H9 (cell line): ENCODE data around the gene PPP1R7. TPM values are rescaled to one million over a fixed set of nuclear protein-coding genes. Genes with fewer than 3 reads are reported as not detected.

Experiments used
- DNase-seq: peaks from one replicate; pipeline ENCODE4 v3.0.0-alpha.2; 2017
- H2AFZ ChIP-seq: one replicate; pipeline ENCODE4 v1.6.1; 2013; ENCODE audit warnings: mild to moderate bottlenecking, low read length, control low read depth, moderate library complexity
- H2AK5ac ChIP-seq: 2 replicates; pipeline ENCODE4 v1.6.1; 2013; ENCODE audit warnings: low read length, control low read depth, mixed read lengths; ENCODE audit not compliant: insufficient read length
- H2BK120ac ChIP-seq: one replicate; pipeline ENCODE4 v1.6.1; 2013; ENCODE audit warnings: low read depth, mild to moderate bottlenecking, low read length, control low read depth, inconsistent platforms; ENCODE audit not compliant: poor library complexity, severe bottlenecking
- H2BK12ac ChIP-seq: 2 replicates; pipeline ENCODE4 v1.6.1; 2013; ENCODE audit warnings: low read length, control low read depth, mixed read lengths, low read depth; ENCODE audit not compliant: insufficient read length
- H2BK15ac ChIP-seq: 2 replicates; pipeline ENCODE4 v1.6.1; 2013; ENCODE audit warnings: low read depth, low read length, control low read depth
- H2BK20ac ChIP-seq: one replicate; pipeline ENCODE4 v1.6.1; 2013; ENCODE audit warnings: low read depth, mild to moderate bottlenecking, low read length, control low read depth, inconsistent platforms; ENCODE audit not compliant: poor library complexity, severe bottlenecking
- H2BK5ac ChIP-seq: 2 replicates; pipeline ENCODE4 v1.6.1; 2013; ENCODE audit warnings: low read length, control low read depth, mixed read lengths; ENCODE audit not compliant: insufficient read length
- H3K14ac ChIP-seq: 2 replicates; pipeline ENCODE4 v1.6.1; 2013; ENCODE audit warnings: low read length, control low read depth; ENCODE audit not compliant: insufficient read depth
- H3K18ac ChIP-seq: 2 replicates; pipeline ENCODE4 v1.6.1; 2013; ENCODE audit warnings: low read depth, mild to moderate bottlenecking, mixed read lengths, low read length, control low read depth; ENCODE audit not compliant: insufficient read length
- H3K23ac ChIP-seq: 2 replicates; pipeline ENCODE4 v1.6.1; 2013; ENCODE audit warnings: low read length, control low read depth, mixed read lengths, low read depth; ENCODE audit not compliant: insufficient read length
- H3K23me2 ChIP-seq: 2 replicates; pipeline ENCODE4 v1.6.1; 2013; ENCODE audit warnings: low read depth, mild to moderate bottlenecking, mixed read lengths, low read length, control low read depth; ENCODE audit not compliant: insufficient read length, poor library complexity, severe bottlenecking
- H3K27ac ChIP-seq: 2 replicates; pipeline ENCODE4 v1.5.1; 2013; ENCODE audit warnings: low read length, control low read depth, mixed read lengths, low read depth; ENCODE audit not compliant: insufficient read length
- H3K27me3 ChIP-seq: 2 replicates; pipeline ENCODE4 v1.6.1; 2013; ENCODE audit warnings: low read length, control low read depth, inconsistent platforms; ENCODE audit not compliant: insufficient read depth
- H3K4ac ChIP-seq: 2 replicates; pipeline ENCODE4 v1.6.1; 2013; ENCODE audit warnings: low read depth, mild to moderate bottlenecking, control low read depth, inconsistent platforms, low read length, moderate library complexity
- H3K4me1 ChIP-seq: 2 replicates; pipeline ENCODE4 v1.6.1; 2013; ENCODE audit warnings: low read length, control low read depth, inconsistent platforms; ENCODE audit not compliant: insufficient read depth
- H3K4me2 ChIP-seq: 2 replicates; pipeline ENCODE4 v1.6.1; 2013; ENCODE audit warnings: low read length, control low read depth, mixed read lengths; ENCODE audit not compliant: insufficient read length, insufficient read depth
- H3K56ac ChIP-seq: 2 replicates; pipeline ENCODE4 v1.6.1; 2013; ENCODE audit warnings: low read depth, mild to moderate bottlenecking, mixed read lengths, low read length, control low read depth; ENCODE audit not compliant: insufficient read length
- H3K79me1 ChIP-seq: 2 replicates; pipeline ENCODE4 v1.6.1; 2013; ENCODE audit warnings: low read depth, mild to moderate bottlenecking, moderate library complexity, low read length, control low read depth, inconsistent platforms; ENCODE audit not compliant: insufficient read depth, poor library complexity, severe bottlenecking
- H3K79me2 ChIP-seq: 2 replicates; pipeline ENCODE4 v1.6.1; 2013; ENCODE audit warnings: low read length, control low read depth, inconsistent platforms; ENCODE audit not compliant: insufficient read depth
- H3K9ac ChIP-seq: 2 replicates; pipeline ENCODE4 v1.6.1; 2013; ENCODE audit warnings: low read length, control low read depth, mixed read lengths; ENCODE audit not compliant: insufficient read length; ENCODE audit errors: extremely low read depth
- H3K9me3 ChIP-seq: one replicate; pipeline ENCODE4 v1.6.1; 2013; ENCODE audit warnings: low read depth, low read length, inconsistent platforms; ENCODE audit not compliant: control insufficient read depth
- H3T11ph ChIP-seq: one replicate; pipeline ENCODE4 v1.6.1; 2013; ENCODE audit warnings: mild to moderate bottlenecking, low read length, control low read depth, inconsistent platforms
- H4K20me1 ChIP-seq: one replicate; pipeline ENCODE4 v1.6.1; 2013; ENCODE audit not compliant: control insufficient read depth, insufficient read length, insufficient read depth
- H4K5ac ChIP-seq: 2 replicates; pipeline ENCODE4 v1.6.1; 2013; ENCODE audit warnings: low read depth, mild to moderate bottlenecking, mixed read lengths, low read length, control low read depth; ENCODE audit not compliant: insufficient read length
- H4K8ac ChIP-seq: replicated peaks from 2 replicates; pipeline ENCODE4 v1.6.1; 2013; ENCODE audit warnings: low read length, control low read depth, mixed read lengths, low read depth; ENCODE audit not compliant: insufficient read length
- H4K91ac ChIP-seq: 2 replicates; pipeline ENCODE4 v1.6.1; 2013; ENCODE audit warnings: low read depth, mild to moderate bottlenecking, moderate library complexity, mixed read lengths, low read length, control low read depth; ENCODE audit not compliant: insufficient read length
- H3K27ac Mint-ChIP-seq, 3 experiments: 2 replicates in 2 of 3; 3 replicates in 1 of 3; pipeline ENCODE4 v1.8.0; 2020 to 2021; ENCODE audit warnings: mixed read lengths in 3 of 3, mild to moderate bottlenecking in 1 of 3, moderate library complexity in 1 of 3
- H3K27me3 Mint-ChIP-seq: 2 replicates; pipeline ENCODE4 v1.8.0; 2021; ENCODE audit warnings: low read depth, mild to moderate bottlenecking, moderate library complexity, mixed read lengths
- H3K36me3 Mint-ChIP-seq, 3 experiments: 2 replicates in 2 of 3; 3 replicates in 1 of 3; pipeline ENCODE4 v1.8.0; 2020 to 2021; ENCODE audit warnings: low read depth in 3 of 3, mixed read lengths in 3 of 3; ENCODE audit not compliant: insufficient read depth in 1 of 3
- H3K4me1 Mint-ChIP-seq, 2 experiments: 2 replicates each; pipeline ENCODE4 v1.8.0; 2020; ENCODE audit warnings: mixed read lengths in 2 of 2
- H3K4me3 Mint-ChIP-seq, 2 experiments: 2 replicates in 1 of 2; 3 replicates in 1 of 2; pipeline ENCODE4 v1.8.0; 2020 to 2021; ENCODE audit warnings: mild to moderate bottlenecking in 2 of 2, mixed read lengths in 2 of 2, moderate library complexity in 1 of 2
- H3K9me3 Mint-ChIP-seq, 2 experiments: 2 replicates in 1 of 2; 3 replicates in 1 of 2; pipeline ENCODE4 v1.8.0; 2020; ENCODE audit warnings: mild to moderate bottlenecking in 2 of 2, mixed read lengths in 2 of 2, moderate library complexity in 1 of 2
- CTCF ChIP-seq: fragments of 200-600 bp; sonication (generic); conservative IDR thresholded peaks from 3 replicates; pipeline ENCODE4 v1.8.0; 2021; ENCODE audit warnings: antibody characterized with exemption, mild to moderate bottlenecking
- WGBS: extraction: QIAGEN DNeasy Blood & Tissue Kit; methylation state at CpG from one replicate; pipeline ENCODE4 v1.1.7; 2013; ENCODE audit warnings: missing lambda C conversion rate, low lambda C conversion rate, mixed read lengths; ENCODE audit not compliant: insufficient read length; ENCODE audit errors: extremely low coverage; 5-methylcytosine and 5-hydroxymethylcytosine counted together
- total RNA-seq: library from RNA; stranded (reverse); gene quantifications from 2 replicates; pipeline ENCODE4 v1.2.1, GENCODE V29; 2021

Gene PPP1R7
- total RNA-seq, 1 experiment from 2014 or later: 60.2 TPM

GRCh38 chr2:241150660-241151530 is 628 bp downstream of the PPP1R7 start:
- Histone ChIP-seq H3K4ac (no peak overlapping the region), H3K9ac (peak overlapping the region; percentile 40), H3K56ac (no peak overlapping the region), H4K20me1 (no peaks in the 10 kb centered on the region), H2AFZ (no peak overlapping the region), H3T11ph (no peak overlapping the region), H2BK12ac (no peak overlapping the region), H2BK20ac (no peak overlapping the region), H3K79me1 (no peaks in the 10 kb centered on the region), H3K9me3 (no peaks in the 10 kb centered on the region), H3K23ac (no peak overlapping the region), H3K27ac (no peak overlapping the region), H3K18ac (no peak overlapping the region), H4K8ac (no peak overlapping the region), H3K27me3 (no peaks in the 10 kb centered on the region), H3K23me2 (peaks cover 10% of the 10 kb centered on the region), H3K4me1 (peaks cover 12% of the 10 kb centered on the region; the same call in 1 of the 2 replicates), H4K91ac (no peak overlapping the region), H3K14ac (no peak overlapping the region), H2AK5ac (no peak overlapping the region), H2BK5ac (no peak overlapping the region), H3K79me2 (no peaks in the 10 kb centered on the region), H2BK120ac (no peak overlapping the region), H3K4me2 (peak overlapping the region; percentile 74), H4K5ac (no peak overlapping the region), H2BK15ac (no peak overlapping the region)
- H3K4me3 Mint-ChIP-seq: peak overlapping the region; percentile 87 to 95
- peaks cover 3% of the 10 kb centered on the region for H3K27me3 Mint-ChIP-seq
- DNase-seq: no peak
- H3K4me1 Mint-ChIP-seq: peaks cover 28 to 30% of the 10 kb centered on the region in 2 experiments
- WGBS: no CpG with 5 or more reads among the region's 37 CpGs
- no peaks in the 10 kb centered on the region; a peak in 1 of 5 replicates for H3K9me3 Mint-ChIP-seq
- peaks cover 0 to 14% (median 6%) of the 10 kb centered on the region in 3 experiments; a peak in 5 of 7 replicates for H3K36me3 Mint-ChIP-seq
- peak overlapping the region; percentile 77 to 95 (median 88); a peak in 5 of 7 replicates for H3K27ac Mint-ChIP-seq
- no peak for TF ChIP-seq CTCF
